K562 (cell line): ENCODE results near the gene TREM1. TPM values are rescaled to one million over a fixed set of nuclear protein-coding genes. Genes with fewer than 3 reads are reported as not detected.

Experiments
- ATAC-seq: fragments of 200-7000 bp; cut with Tn5 transposase; 3 replicates; pipeline ENCODE4 v1.9.1; 2020; ENCODE audit warnings: moderate library complexity
- BruUV-seq: library from RNA; stranded (reverse); fragments of 400-500 nt; replicated peaks from 2 replicates; lab custom pipeline; 2021; lab: Mats Ljungman, UMichigan
- CTCF ChIA-PET: fragments of 300-600 bp; formaldehyde crosslinking; extraction: SDS; loops from one replicate; lab custom pipeline; 2021; ENCODE audit warnings: low intra/inter-chr PET ratio; lab: Yijun Ruan, JAX
- POLR2A ChIA-PET: fragments of 300-600, 350-650 bp; sonication (Branson Sonifier 250); formaldehyde crosslinking; extraction: SDS; loops from one replicate; lab custom pipeline; 2021; ENCODE audit warnings: antibody characterized with exemption, inconsistent platforms; lab: Yijun Ruan, JAX
- DNase-seq, 4 experiments: peaks; one replicate each; pipeline versions ENCODE4 v3.0.0 to v3.0.0-alpha.2; 2011 to 2018; ENCODE audit warnings: low spot score in 3 of 4, mixed read lengths in 3 of 4; ENCODE audit errors: extremely low read depth in 1 of 4
- FAIRE-seq: peaks from 2 replicates; lab custom pipeline; 2011; peaks lifted over from hg19 to GRCh38; lab: Jason Lieb, UNC
- H2AFZ ChIP-seq: 2 replicates; pipeline ENCODE4 v1.6.0; 2011; ENCODE audit warnings: low read depth, low read length, control low read depth, inconsistent platforms
- H3K27ac ChIP-seq: fragments of 200-600 bp; 3 replicates; pipeline ENCODE4 v1.8.0; 2011; ENCODE audit warnings: low read depth, mild to moderate bottlenecking, control low read depth, inconsistent platforms, low read length, moderate library complexity, mixed read lengths; ENCODE audit errors: extremely low read depth
- H3K27me3 ChIP-seq, 2 experiments: fragments of 300-600 bp in 1 of 2; 2 replicates in 1 of 2; 3 replicates in 1 of 2; pipeline versions ENCODE4 v1.6.0 to v1.8.0; 2011; ENCODE audit warnings: inconsistent platforms in 2 of 2, low read length in 2 of 2, mild to moderate bottlenecking in 1 of 2, mixed read lengths in 1 of 2, moderate library complexity in 1 of 2; ENCODE audit not compliant: control insufficient read depth in 2 of 2, insufficient read depth in 2 of 2
- H3K36me3 ChIP-seq: fragments of 300-600 bp; 3 replicates; pipeline ENCODE4 v1.8.0; 2011; ENCODE audit warnings: mild to moderate bottlenecking, low read length, inconsistent platforms; ENCODE audit not compliant: control insufficient read depth, insufficient read depth
- H3K4me1 ChIP-seq, 2 experiments: fragments of 200-600 bp in 1 of 2; replicated peaks in 1 of 2; 2 replicates in 1 of 2; 3 replicates in 1 of 2; pipeline versions ENCODE4 v1.5.1 to v1.8.0; 2011; ENCODE audit warnings: inconsistent platforms in 2 of 2, low read length in 2 of 2, mild to moderate bottlenecking in 1 of 2, mixed read lengths in 1 of 2, moderate library complexity in 1 of 2; ENCODE audit not compliant: control insufficient read depth in 2 of 2, insufficient read depth in 2 of 2
- H3K4me2 ChIP-seq: 2 replicates; pipeline ENCODE4 v1.6.1; 2011; ENCODE audit warnings: low read length, control low read depth, inconsistent platforms, mixed read lengths; ENCODE audit not compliant: insufficient read depth
- H3K4me3 ChIP-seq: fragments of 200-600 bp; sonication (generic), shearing (Covaris generic); 2 replicates; pipeline ENCODE4 v1.5.1; 2016; ENCODE audit warnings: control low read depth, inconsistent platforms
- H3K79me2 ChIP-seq: fragments of 200-600 bp; 3 replicates; pipeline ENCODE4 v1.8.0; 2011; ENCODE audit warnings: low read length, inconsistent platforms; ENCODE audit not compliant: control insufficient read depth, insufficient read depth
- H3K9ac ChIP-seq, 2 experiments: 2 replicates each; pipeline versions ENCODE4 v1.6.0 to v1.6.1; 2011; ENCODE audit warnings: low read depth in 2 of 2, low read length in 2 of 2, control low read depth in 1 of 2, inconsistent platforms in 1 of 2, mild to moderate bottlenecking in 1 of 2, mixed read lengths in 1 of 2; ENCODE audit not compliant: insufficient read depth in 1 of 2
- H3K9me1 ChIP-seq: one replicate; pipeline ENCODE4 v1.6.0; 2011; ENCODE audit warnings: inconsistent platforms, mild to moderate bottlenecking, low read length, moderate library complexity; ENCODE audit not compliant: control insufficient read depth, insufficient read depth
- H3K9me3 ChIP-seq: replicated peaks from 2 replicates; pipeline ENCODE4 v1.5.1; 2011; ENCODE audit warnings: low read depth, low read length, inconsistent platforms; ENCODE audit not compliant: control insufficient read depth, insufficient read depth
- H4K20me1 ChIP-seq: replicated peaks from 2 replicates; pipeline ENCODE4 v1.6.1; 2011; ENCODE audit warnings: low read length, inconsistent platforms, mixed read lengths; ENCODE audit not compliant: control insufficient read depth, insufficient read depth
- DACH1 ChIP-seq: fragments of 450-650 bp; IDR thresholded peaks from 2 replicates; pipeline ENCODE4 v1.6.1; 2018; ENCODE audit not compliant: partially characterized antibody
- DEAF1 ChIP-seq: fragments of 450-650 bp; formaldehyde crosslinking; IDR thresholded peaks from 2 replicates; pipeline ENCODE4 v1.4.0; 2020; ENCODE audit warnings: mild to moderate bottlenecking, moderate library complexity
- E2F3 ChIP-seq: fragments of 250-450 bp; sonication (Bioruptor Pico); IDR thresholded peaks from 2 replicates; pipeline ENCODE4 v1.4.0; 2020; ENCODE audit warnings: mild to moderate bottlenecking
- FOXJ2 ChIP-seq: fragments of 200-800 bp; sonication (Bioruptor generic); IDR thresholded peaks from 2 replicates; pipeline ENCODE4 v1.6.1; 2016; ENCODE audit warnings: missing genetic modification characterization, missing compliant biosample characterization
- HNRNPK ChIP-seq: fragments of 200-400 bp; formaldehyde crosslinking; IDR thresholded peaks from one replicate; pipeline ENCODE4 v1.6.1; 2018; ENCODE audit warnings: mild to moderate bottlenecking, low read depth, low read length; ENCODE audit not compliant: poor library complexity, severe bottlenecking
- MITF ChIP-seq: IDR thresholded peaks from 2 replicates; pipeline ENCODE4 v1.6.1; 2014; ENCODE audit warnings: antibody characterized with exemption
- NR3C1 ChIP-seq: sonication (generic); formaldehyde crosslinking; IDR thresholded peaks from 2 replicates; pipeline ENCODE4 v1.8.1; 2022; ENCODE audit warnings: missing genetic modification reagents
- POLR2A ChIP-seq: fragments of 450-650 bp; conservative IDR thresholded peaks from 2 replicates; pipeline ENCODE4 v1.6.1; 2016
- SRSF9 ChIP-seq: fragments of 200-400 bp; formaldehyde crosslinking; IDR thresholded peaks from 2 replicates; pipeline ENCODE4 v1.6.1; 2017; ENCODE audit warnings: low read depth, low read length, borderline replicate concordance
- ZBTB34 ChIP-seq: fragments of 250-450 bp; sonication (Bioruptor Pico); IDR thresholded peaks from 2 replicates; pipeline ENCODE4 v1.8.0; 2021; ENCODE audit warnings: mild to moderate bottlenecking, moderate library complexity
- ZNF316 ChIP-seq: fragments of 450-650 bp; IDR thresholded peaks from 2 replicates; pipeline ENCODE4 v1.6.1; 2016
- whole genome bisulfite sequencing: fragments of 100-300 bp; shearing (Covaris generic); methylation state at CpG from one replicate; pipeline ENCODE4 v1.1.6; 2016; ENCODE audit warnings: low coverage, mixed read lengths; ENCODE audit not compliant: insufficient coverage; ENCODE audit errors: missing lambda C conversion rate; 5-methylcytosine and 5-hydroxymethylcytosine counted together
- in situ Hi-C: fragments of 300-500 bp; cut with MboI; formaldehyde crosslinking; loops from 4 replicates; pipeline ENCODE4 v1.15.0; 2018; ENCODE audit warnings: inconsistent platforms, mixed read lengths
- intact Hi-C: fragments of 100-400 bp; cut with micrococcal nuclease; formaldehyde crosslinking; loops from 2 replicates; pipeline ENCODE4 v1.14.2; 2022
- polyA plus RNA-seq, 8 experiments: library from polyadenylated mRNA; depleted of rRNA in 4 of 8; stranded (reverse) in 5 of 8; unstranded in 3 of 8; fragments of >200 nt; fragmentation: Nextera tagmentation in 2 of 8; fragmentation: Illumina TruSeq in 1 of 8; extraction: Ambion mirVana in 2 of 8; extraction: Trizol in 1 of 8; gene quantifications; 2 replicates each; pipeline versions ENCODE4 v1.2.1 to v1.2.3, GENCODE V29; 2011 to 2014; ENCODE audit warnings: inconsistent platforms in 1 of 8, missing spikeins in 1 of 8
- total RNA-seq, 7 experiments: library from RNA; depleted of rRNA in 6 of 7; stranded (reverse); fragments of >200 nt in 6 of 7; fragmentation: Illumina TruSeq in 2 of 7; extraction: Trizol in 2 of 7; gene quantifications; 2 replicates each; pipeline versions ENCODE4 v1.2.1 to v1.2.3, GENCODE V29; 2011 to 2021; ENCODE audit warnings: low replicate concordance in 1 of 7
- TF ChIP-seq, protein P1 (sequence below), 2 experiments: fragments of 200-800 bp in 1 of 2; sonication (Bioruptor generic) in 1 of 2; sonication (generic) in 1 of 2; formaldehyde crosslinking in 1 of 2; IDR thresholded peaks in 1 of 2; conservative IDR thresholded peaks in 1 of 2; 2 replicates each; pipeline versions ENCODE4 v1.5.0 to v1.6.1; 2016 to 2020; ENCODE audit warnings: missing compliant biosample characterization in 1 of 2, missing genetic modification characterization in 1 of 2, missing genetic modification reagents in 1 of 2
- TF ChIP-seq, protein P2 (sequence below): fragments of 250-450 bp; sonication (Bioruptor Pico); IDR thresholded peaks from 2 replicates; pipeline ENCODE4 v1.4.0; 2020; ENCODE audit warnings: mild to moderate bottlenecking, moderate library complexity

TREM1 gene
- total and polyA plus RNA-seq, 9 of the 15 experiments (the other 6 are each of a cell fraction or from before 2014, with no cell fraction given): not detected

- no peak for TF ChIP-seq FOXJ2 (tag)
- TF ChIP-seq ZNF316: no peak
- TF ChIP-seq DEAF1 (CRISPR knock-in tag): no peak
These were observed 49.5 kb upstream of the TREM1 start (continued) for GRCh38 chr6:41335943-41336342.

- BruUV-seq: no TSS peak
- H3K36me3 ChIP-seq: no peaks in the 10 kb centered on the region
- ATAC-seq (no peak), DNase-seq (no peak), FAIRE-seq (no peak)
- intact Hi-C loops: no loop called here
- ChIA-PET POLR2A (interaction anchor here (0.6 to 3.4 kb wide), 3 partner anchors 15 to 235 kb away, joined by 3 to 16 read pairs (median 4); no protein-coding TSS in a partner anchor), CTCF (interaction anchor here (0.6 to 1.8 kb wide), 3 partner anchors 29 to 164 kb away, joined by 3 to 9 read pairs (median 5); no protein-coding TSS in a partner anchor)
- H3K4me3 ChIP-seq: no peak within 1 kb of the TSS
- no peak within 1 kb of the TSS for H3K27ac ChIP-seq
- H2AFZ ChIP-seq: no peak within 1 kb of the TSS
- H3K9me1 ChIP-seq: no peaks in the 10 kb centered on the region
- H3K79me2 ChIP-seq: no peaks in the 10 kb centered on the region
- peaks cover 4% of the 10 kb centered on the region for H4K20me1 ChIP-seq
- 3% methylated on average over 4 of the region's 5 CpGs for WGBS
- in situ Hi-C loops: no loop called here
- peaks cover 0 to 3% of the 10 kb centered on the region in 2 experiments; a peak in 2 of 5 replicates for H3K4me1 ChIP-seq
- H3K27me3 ChIP-seq: peaks cover 24 to 63% of the 10 kb centered on the region in 2 experiments
- no peak within 1 kb of the TSS for H3K4me2 ChIP-seq
- H3K9ac ChIP-seq: peak within 1 kb of the TSS in 1 of 2 experiments; percentile 29; a peak in 1 of 4 replicates
- no peaks in the 10 kb centered on the region for H3K9me3 ChIP-seq
- TF ChIP-seq HNRNPK (no peak), E2F3 (no peak), SRSF9 (no peak), NR3C1 (CRISPR knock-in tag) (no peak), DACH1 (no peak), POLR2A (no peak), ZBTB34 (no peak), MITF (no peak)
- TF ChIP-seq, protein P1, sequence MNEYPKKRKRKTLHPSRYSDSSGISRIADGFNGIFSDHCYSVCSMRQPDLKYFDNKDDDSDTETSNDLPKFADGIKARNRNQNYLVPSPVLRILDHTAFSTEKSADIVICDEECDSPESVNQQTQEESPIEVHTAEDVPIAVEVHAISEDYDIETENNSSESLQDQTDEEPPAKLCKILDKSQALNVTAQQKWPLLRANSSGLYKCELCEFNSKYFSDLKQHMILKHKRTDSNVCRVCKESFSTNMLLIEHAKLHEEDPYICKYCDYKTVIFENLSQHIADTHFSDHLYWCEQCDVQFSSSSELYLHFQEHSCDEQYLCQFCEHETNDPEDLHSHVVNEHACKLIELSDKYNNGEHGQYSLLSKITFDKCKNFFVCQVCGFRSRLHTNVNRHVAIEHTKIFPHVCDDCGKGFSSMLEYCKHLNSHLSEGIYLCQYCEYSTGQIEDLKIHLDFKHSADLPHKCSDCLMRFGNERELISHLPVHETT (CRISPR knock-in tag; conservative IDR thresholded peaks at IDR 0.05 in 1 of 2, IDR thresholded peaks at IDR 0.05 in 1 of 2): no peak
- TF ChIP-seq, protein P2, sequence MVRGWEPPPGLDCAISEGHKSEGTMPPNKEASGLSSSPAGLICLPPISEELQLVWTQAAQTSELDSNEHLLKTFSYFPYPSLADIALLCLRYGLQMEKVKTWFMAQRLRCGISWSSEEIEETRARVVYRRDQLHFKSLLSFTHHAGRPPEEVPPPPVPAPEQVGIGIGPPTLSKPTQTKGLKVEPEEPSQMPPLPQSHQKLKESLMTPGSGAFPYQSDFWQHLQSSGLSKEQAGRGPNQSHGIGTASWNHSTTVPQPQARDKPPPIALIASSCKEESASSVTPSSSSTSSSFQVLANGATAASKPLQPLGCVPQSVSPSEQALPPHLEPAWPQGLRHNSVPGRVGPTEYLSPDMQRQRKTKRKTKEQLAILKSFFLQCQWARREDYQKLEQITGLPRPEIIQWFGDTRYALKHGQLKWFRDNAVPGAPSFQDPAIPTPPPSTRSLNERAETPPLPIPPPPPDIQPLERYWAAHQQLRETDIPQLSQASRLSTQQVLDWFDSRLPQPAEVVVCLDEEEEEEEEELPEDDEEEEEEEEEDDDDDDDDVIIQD (CRISPR knock-in tag): no peak
These were observed 48.8 kb upstream of the TREM1 start, which contains the start of gene NCR2 for GRCh38 chr6:41335296-41335695. Gene NCR2, plus strand, starts transcription at chr6:41335608. Its CDS starts 269 bp downstream, at chr6:41335877.
